HG02678 (cell line): Measurements from ENCODE around the gene LOXHD1.

Source experiments
- ATAC-seq: cut with Tn5 transposase; IDR thresholded peaks from one replicate; pipeline ENCODE4 v1.9.1; 2021; ENCODE audit warnings: mild to moderate bottlenecking, moderate library complexity; ENCODE audit not compliant: unreplicated experiment

Gene LOXHD1

GRCh38 chr18:46546111-46546640 is 110.8 kb downstream of the LOXHD1 start:
- no peak for ATAC-seq

GRCh38 chr18:46542545-46542944 is 114.5 kb downstream of the LOXHD1 start:
- no peak for ATAC-seq

DNA sequence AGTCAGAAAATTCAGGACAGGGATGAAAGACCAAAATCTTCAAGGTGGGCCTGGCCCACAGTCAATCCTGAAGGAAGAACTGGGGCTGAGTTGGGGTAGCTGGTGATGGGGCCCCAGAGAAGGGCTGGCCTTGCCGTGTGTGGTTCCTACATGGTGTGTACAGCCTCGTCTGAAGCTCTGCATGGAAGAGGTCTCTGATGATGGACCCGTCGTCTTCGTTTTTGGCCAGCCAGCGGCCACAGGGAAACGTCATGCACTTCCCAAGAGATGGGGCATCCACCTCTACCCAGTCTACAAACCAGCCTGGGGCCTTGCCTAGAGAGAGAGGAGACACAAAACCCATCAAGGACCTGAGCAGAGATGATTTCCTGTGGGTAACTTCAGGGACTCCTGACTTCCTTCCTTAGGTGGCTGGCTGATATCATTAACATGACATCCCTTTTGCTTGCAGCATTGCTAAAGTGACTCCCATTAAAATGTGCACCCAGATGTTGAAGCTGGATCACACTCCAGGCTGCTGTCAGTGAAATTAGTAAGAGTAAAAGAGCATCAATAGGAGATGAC is 115.3 kb downstream of the LOXHD1 start:
- ATAC-seq, result no peak

DNA sequence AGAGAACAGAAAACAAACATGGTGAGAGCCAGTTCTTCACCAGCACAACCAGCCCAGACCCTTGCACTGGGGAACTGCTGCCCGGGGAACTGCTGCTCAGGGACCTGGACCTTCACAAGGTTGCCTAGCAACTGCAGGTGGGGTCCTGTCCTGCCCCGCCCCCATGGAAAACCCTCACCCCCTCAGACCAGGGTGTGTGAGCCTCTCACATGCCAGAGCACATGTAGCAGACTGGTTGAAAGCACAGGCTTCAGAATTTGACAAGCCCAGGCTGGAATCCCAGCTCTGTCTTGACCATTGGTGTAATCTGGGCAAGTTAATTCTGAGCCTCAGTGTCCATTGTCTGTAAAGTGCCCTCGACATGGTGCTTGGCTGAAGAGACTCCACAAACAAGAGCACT is 118.6 kb downstream of the LOXHD1 start:
- no peak for ATAC-seq

- ATAC-seq, result no peak
These were observed 120.7 kb downstream of the LOXHD1 start for GRCh38 chr18:46536215-46536874.

- no peak for ATAC-seq
These were observed 125.5 kb downstream of the LOXHD1 start for GRCh38 chr18:46531482-46531881.

GRCh38 chr18:46528037-46528436 is 129.0 kb downstream of the LOXHD1 start:
- no peak for ATAC-seq

DNA sequence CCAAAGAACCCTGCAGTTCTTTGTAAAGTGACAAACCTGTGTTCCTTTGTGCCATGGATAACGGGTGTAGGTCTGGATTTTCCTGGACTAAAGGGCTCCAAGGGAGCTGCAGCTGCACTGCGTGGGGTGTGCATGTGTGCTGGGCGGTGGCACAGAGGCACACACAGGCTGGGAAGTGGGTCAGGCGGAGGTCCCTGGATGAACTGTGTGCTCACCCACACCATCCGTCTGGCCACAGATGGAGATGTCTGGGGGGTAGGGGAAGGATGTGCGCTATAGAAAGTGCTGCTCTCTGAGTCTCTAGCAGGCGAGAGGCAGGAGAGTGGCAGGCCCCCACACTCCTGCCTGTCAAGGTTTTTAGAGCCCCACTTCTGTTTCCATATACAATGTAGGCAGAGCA is 137.2 kb downstream of the LOXHD1 start:
- ATAC-seq, result no peak

- ATAC-seq, result no peak
These were observed 138.6 kb downstream of the LOXHD1 start for GRCh38 chr18:46518438-46518837.

- ATAC-seq, result no peak
These were observed 140.5 kb downstream of the LOXHD1 start for GRCh38 chr18:46516555-46516954.

DNA sequence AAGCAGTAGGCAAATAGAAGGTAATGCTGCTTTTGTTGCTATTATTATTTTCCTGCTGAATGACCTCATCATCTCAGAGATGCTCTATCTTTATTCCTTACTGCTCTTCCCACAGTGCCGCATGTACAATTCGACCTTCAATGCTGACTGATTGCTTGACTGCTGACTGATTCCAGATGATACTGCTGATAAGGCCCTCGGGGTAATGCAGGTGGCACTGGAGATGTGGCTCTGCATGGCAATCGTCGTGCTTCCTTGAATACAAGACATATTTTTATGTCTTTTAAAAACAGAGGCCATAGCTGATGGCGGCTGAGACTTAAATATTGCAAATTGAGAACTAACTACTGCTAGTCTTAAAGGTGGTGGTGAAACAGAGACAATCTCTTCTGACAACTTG is 146.6 kb downstream of the LOXHD1 start:
- no peak for ATAC-seq

- no peak for ATAC-seq
These were observed 147.5 kb downstream of the LOXHD1 start for GRCh38 chr18:46509530-46509929.

DNA sequence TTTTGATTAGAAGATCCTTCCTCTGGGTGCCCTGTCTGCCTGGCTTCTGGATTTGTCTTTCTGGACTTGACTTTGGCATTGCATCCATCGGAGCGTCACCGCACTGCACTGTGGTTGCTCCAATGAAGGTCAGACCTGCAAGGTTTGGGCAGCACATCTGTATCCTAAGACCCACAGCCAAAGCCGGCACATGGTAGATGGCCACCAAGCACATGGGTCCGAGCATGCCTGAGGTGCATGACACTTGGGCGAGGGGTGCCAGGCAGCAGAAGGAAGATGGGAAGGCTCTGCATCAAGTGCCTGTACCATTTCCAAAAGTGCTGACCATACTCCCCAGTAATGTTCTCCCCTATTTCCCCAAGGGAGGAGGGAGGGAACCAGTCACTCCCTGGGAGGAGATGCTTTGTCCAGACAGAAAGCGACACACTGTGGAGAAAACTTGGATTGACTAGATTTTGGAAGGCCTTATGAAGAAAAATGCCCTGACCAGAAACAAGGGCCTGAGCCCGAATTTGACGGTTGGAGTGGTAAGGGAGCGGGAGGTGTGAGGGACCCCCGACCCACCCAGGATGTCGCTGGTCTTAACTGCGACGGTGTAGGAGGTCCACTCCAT is 149.9 kb downstream of the LOXHD1 start:
- no peak for ATAC-seq

DNA sequence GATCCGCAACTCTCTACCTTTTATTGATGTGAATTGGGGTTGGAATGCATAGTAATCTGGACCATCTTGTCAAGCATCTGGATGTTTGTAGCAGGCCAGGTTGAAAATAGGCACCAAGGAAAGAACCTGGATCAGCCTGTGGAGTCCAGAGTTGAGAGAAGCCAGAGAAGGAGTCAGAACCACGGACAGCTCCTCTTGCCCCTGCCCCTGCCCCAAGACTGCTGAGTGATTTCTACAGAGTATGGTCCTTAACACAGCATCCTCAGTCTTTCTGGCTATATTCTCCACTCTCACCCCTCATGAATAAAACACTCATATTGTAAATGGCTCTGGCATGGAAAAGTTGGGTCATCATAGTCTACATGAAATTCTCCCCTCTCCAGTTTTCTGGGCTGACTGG is 154.6 kb downstream of the LOXHD1 start:
- no peak for ATAC-seq

DNA sequence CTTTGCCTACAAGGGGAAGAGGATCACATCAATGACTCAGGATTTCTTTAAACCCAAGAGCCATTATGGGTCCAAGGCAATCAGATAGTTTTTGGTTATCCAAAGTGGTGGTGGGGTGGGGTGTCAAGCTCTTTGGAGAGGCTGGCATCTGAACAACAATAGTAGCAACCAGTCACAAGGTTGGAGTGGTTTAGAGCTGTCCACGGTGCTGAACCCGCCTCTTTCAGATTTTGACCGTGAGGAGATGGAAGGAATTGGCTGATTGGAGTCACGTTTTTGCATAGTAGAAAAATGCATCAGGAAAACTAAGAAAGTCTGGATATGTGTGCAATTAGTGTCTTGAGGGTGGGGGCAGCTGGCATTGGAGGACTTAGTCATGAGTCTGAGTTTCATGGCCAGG is 159.9 kb downstream of the LOXHD1 start:
- ATAC-seq, result no peak

- ATAC-seq, result no peak
These were observed 168.4 kb downstream of the LOXHD1 start for GRCh38 chr18:46488471-46489213.

DNA sequence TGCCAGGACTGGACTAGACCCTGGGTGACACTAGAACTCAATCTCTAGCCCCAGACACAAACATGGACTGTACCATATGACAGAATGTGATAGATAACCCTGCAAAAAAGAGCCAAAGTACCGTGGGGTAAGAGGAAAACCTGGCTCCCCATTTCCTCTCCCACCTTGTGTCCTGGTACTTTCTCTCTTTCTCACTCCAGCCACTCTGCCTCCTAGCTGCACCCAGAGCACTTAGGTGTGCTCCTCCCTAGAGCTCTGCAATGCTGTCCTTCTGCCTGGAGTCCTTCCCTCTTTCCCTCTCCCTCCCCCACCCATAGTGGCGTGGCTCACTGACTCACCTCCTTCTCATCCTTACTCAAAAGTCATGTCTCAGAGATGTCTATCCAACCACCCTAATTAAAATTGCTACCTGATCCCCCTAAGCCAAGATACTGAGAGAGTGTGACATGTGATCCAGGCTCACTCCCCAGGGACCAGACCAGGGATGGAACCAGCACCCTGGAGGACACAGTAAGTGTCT is 171.3 kb downstream of the LOXHD1 start:
- no peak for ATAC-seq

DNA sequence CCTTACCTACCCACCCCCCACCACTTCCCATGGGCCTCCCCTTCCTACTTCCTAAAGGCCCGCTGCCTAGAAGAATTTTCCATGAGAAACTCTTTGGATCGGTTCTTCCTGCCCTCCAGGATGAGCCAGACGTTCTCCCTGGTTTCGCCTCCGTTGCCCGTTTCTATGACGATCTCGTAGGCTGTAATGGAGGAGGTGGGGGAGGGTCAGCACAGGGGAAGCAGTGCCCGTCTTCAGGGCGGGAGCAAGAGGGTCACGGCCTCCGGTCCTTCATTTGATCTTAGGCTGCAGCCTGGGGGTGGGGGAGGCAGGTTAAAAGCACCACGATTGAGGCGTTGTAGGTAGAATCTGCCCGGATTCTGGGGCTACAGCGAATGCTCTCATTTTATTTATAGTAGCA is 172.0 kb downstream of the LOXHD1 start:
- no peak for ATAC-seq

GRCh38 chr18:46482831-46483230 is 174.2 kb downstream of the LOXHD1 start:
- no peak for ATAC-seq

- ATAC-seq, result no peak
These were observed 175.2 kb downstream of the LOXHD1 start for GRCh38 chr18:46481847-46482245.

- ATAC-seq, result no peak
These were observed 175.8 kb downstream of the LOXHD1 start for GRCh38 chr18:46481048-46481846.
